GM15510 (cell line): Measurements from ENCODE around the gene PPP2R3B.

ENCODE experiments used
- POLR2A ChIP-seq: IDR thresholded peaks from 3 replicates; pipeline ENCODE4 v1.6.1; 2011; ENCODE audit warnings: borderline replicate concordance; ENCODE audit not compliant: insufficient read length; ENCODE audit errors: extremely low read depth

Gene PPP2R3B

GRCh38 chrX:413322-414201 lies 26.9 kb upstream of the PPP2R3B start:
- TF ChIP-seq POLR2A = no peak

- no peak for TF ChIP-seq POLR2A
Measured at GRCh38 chrX:410296-410695, 23.6 kb upstream of the PPP2R3B start.

- no peak for TF ChIP-seq POLR2A
Measured at GRCh38 chrX:405149-405548, 18.4 kb upstream of the PPP2R3B start.

GRCh38 chrX:404656-405055 lies 17.9 kb upstream of the PPP2R3B start:
- no peak for TF ChIP-seq POLR2A

GRCh38 chrX:402857-403256 lies 16.1 kb upstream of the PPP2R3B start:
- no peak for TF ChIP-seq POLR2A

- TF ChIP-seq POLR2A = no peak
Measured at GRCh38 chrX:400258-400657, 13.6 kb upstream of the PPP2R3B start.

GRCh38 chrX:397575-397974 lies 10.9 kb upstream of the PPP2R3B start:
- no peak for TF ChIP-seq POLR2A

GRCh38 chrX:394830-395229 lies 8.1 kb upstream of the PPP2R3B start:
- TF ChIP-seq POLR2A = no peak

- no peak for TF ChIP-seq POLR2A
Measured at GRCh38 chrX:392575-392846, 5.8 kb upstream of the PPP2R3B start.

- no peak for TF ChIP-seq POLR2A
Measured at GRCh38 chrX:391717-392574, 5.2 kb upstream of the PPP2R3B start.

- no peak for TF ChIP-seq POLR2A
Measured at GRCh38 chrX:390459-390858, 3.8 kb upstream of the PPP2R3B start.

- no peak for TF ChIP-seq POLR2A
Measured at GRCh38 chrX:389021-389441, 2.3 kb upstream of the PPP2R3B start.

GRCh38 chrX:387729-388128 lies 1.0 kb upstream of the PPP2R3B start:
- TF ChIP-seq POLR2A = no peak

- no peak for TF ChIP-seq POLR2A
Measured at GRCh38 chrX:386239-386767, 404 bp downstream of the PPP2R3B start.

GRCh38 chrX:384861-385260 lies 1.8 kb downstream of the PPP2R3B start:
- no peak for TF ChIP-seq POLR2A

GRCh38 chrX:378443-378842 lies 8.3 kb downstream of the PPP2R3B start:
- no peak for TF ChIP-seq POLR2A

GRCh38 chrX:375181-376036 lies 11.3 kb downstream of the PPP2R3B start:
- TF ChIP-seq POLR2A = no peak
